HG03558 (cell line): Measurements from ENCODE around the gene ESYT3.
"Not testable (repeated sequence)": the region's sequence is repeated elsewhere in the genome, so short reads cannot be mapped to it uniquely, and the experiment has no call there.

ENCODE experiments used
- ATAC-seq: cut with Tn5 transposase; IDR thresholded peaks from one replicate; pipeline ENCODE4 v1.9.1; 2021; ENCODE audit warnings: moderate number of reproducible peaks; ENCODE audit not compliant: unreplicated experiment; ENCODE audit errors: extremely low read depth

Gene ESYT3

GRCh38 chr3:138441742-138442141 lies 7.3 kb downstream of the ESYT3 start:
- no peak for ATAC-seq

- ATAC-seq = no peak
Measured at GRCh38 chr3:138442433-138442832, 8.0 kb downstream of the ESYT3 start.

GRCh38 chr3:138443091-138443490 lies 8.7 kb downstream of the ESYT3 start:
- ATAC-seq = no peak

- no peak for ATAC-seq
Measured at GRCh38 chr3:138443521-138444503, 9.4 kb downstream of the ESYT3 start.

GRCh38 chr3:138445236-138445635 lies 10.8 kb downstream of the ESYT3 start:
- no peak for ATAC-seq

GRCh38 chr3:138445654-138446053 lies 11.2 kb downstream of the ESYT3 start:
- no peak for ATAC-seq

GRCh38 chr3:138448631-138449030 lies 14.2 kb downstream of the ESYT3 start:
- no peak for ATAC-seq

GRCh38 chr3:138449490-138449889 lies 15.1 kb downstream of the ESYT3 start:
- ATAC-seq = no peak

- ATAC-seq = no peak
Measured at GRCh38 chr3:138450181-138450580, 15.8 kb downstream of the ESYT3 start.

- no peak for ATAC-seq
Measured at GRCh38 chr3:138450704-138451424, 16.4 kb downstream of the ESYT3 start.

- ATAC-seq = no peak
Measured at GRCh38 chr3:138451595-138452162, 17.3 kb downstream of the ESYT3 start.

GRCh38 chr3:138452436-138452835 lies 18.0 kb downstream of the ESYT3 start:
- ATAC-seq = no peak

GRCh38 chr3:138453940-138454339 lies 19.5 kb downstream of the ESYT3 start:
- not testable (repeated sequence) for ATAC-seq

GRCh38 chr3:138455801-138456716 lies 21.6 kb downstream of the ESYT3 start:
- ATAC-seq = no peak

GRCh38 chr3:138456961-138457862 lies 22.8 kb downstream of the ESYT3 start:
- ATAC-seq = no peak

- ATAC-seq = no peak
Measured at GRCh38 chr3:138457863-138458735, 23.7 kb downstream of the ESYT3 start.

GRCh38 chr3:138458774-138459499 lies 24.5 kb downstream of the ESYT3 start:
- ATAC-seq = no peak
